Osteoblast (primary cell): ENCODE measurements around the gene COG7. TPM values are rescaled to one million over a fixed set of nuclear protein-coding genes. Genes with fewer than 3 reads are reported as not detected.

Source experiments
- DNase-seq: peaks from one replicate; pipeline ENCODE4 v3.0.0; 2011; ENCODE audit warnings: low spot score, mixed read lengths; ENCODE audit not compliant: insufficient read length; ENCODE audit errors: missing footprints
- H2AFZ ChIP-seq: 2 replicates; pipeline ENCODE4 v1.6.0; 2011; ENCODE audit warnings: mild to moderate bottlenecking, low read length
- H3K27ac ChIP-seq: 2 replicates; pipeline ENCODE4 v1.5.1; 2011; ENCODE audit warnings: mild to moderate bottlenecking, low read depth, low read length, moderate library complexity
- H3K27me3 ChIP-seq: 2 replicates; pipeline ENCODE4 v1.6.0; 2012; ENCODE audit warnings: mild to moderate bottlenecking, control low read depth, inconsistent platforms, low read length, moderate library complexity; ENCODE audit not compliant: insufficient read depth
- H3K36me3 ChIP-seq: 2 replicates; pipeline ENCODE4 v1.5.1; 2011; ENCODE audit warnings: mild to moderate bottlenecking, low read length, control low read depth, moderate library complexity; ENCODE audit not compliant: insufficient read depth
- H3K4me1 ChIP-seq: 2 replicates; pipeline ENCODE4 v1.5.1; 2011; ENCODE audit warnings: mild to moderate bottlenecking, low read length, control low read depth, moderate library complexity; ENCODE audit not compliant: insufficient read depth
- H3K4me2 ChIP-seq: 2 replicates; pipeline ENCODE4 v1.6.0; 2011; ENCODE audit warnings: mild to moderate bottlenecking, low read length; ENCODE audit not compliant: insufficient read depth
- H3K4me3 ChIP-seq: fragments of 200-600 bp; sonication (generic); 3 replicates; pipeline ENCODE4 v1.5.1; 2012; ENCODE audit warnings: mild to moderate bottlenecking, low read length, inconsistent platforms; ENCODE audit not compliant: insufficient read depth
- H3K79me2 ChIP-seq: 2 replicates; pipeline ENCODE4 v1.6.0; 2012; ENCODE audit warnings: mild to moderate bottlenecking, low read length, control low read depth, inconsistent platforms; ENCODE audit not compliant: insufficient read depth
- H3K9me3 ChIP-seq: 2 replicates; pipeline ENCODE4 v1.5.1; 2011; ENCODE audit warnings: low read depth, low read length, control low read depth
- H4K20me1 ChIP-seq: 2 replicates; pipeline ENCODE4 v1.6.0; 2012; ENCODE audit warnings: mild to moderate bottlenecking, low read length, control low read depth; ENCODE audit not compliant: insufficient read depth
- total RNA-seq: library from RNA; depleted of rRNA; stranded (reverse); fragments of >200 nt; gene quantifications from 2 replicates; pipeline ENCODE4 v1.2.3, GENCODE V29; 2012
- TF ChIP-seq, protein P1 (sequence below): IDR thresholded peaks from 2 replicates; pipeline ENCODE4 v1.5.1; 2011; ENCODE audit warnings: mild to moderate bottlenecking, low read depth, low read length, moderate library complexity; ENCODE audit errors: extremely low read depth

The COG7 gene
- total RNA-seq, 1 donor, result 17.0 TPM

DNA sequence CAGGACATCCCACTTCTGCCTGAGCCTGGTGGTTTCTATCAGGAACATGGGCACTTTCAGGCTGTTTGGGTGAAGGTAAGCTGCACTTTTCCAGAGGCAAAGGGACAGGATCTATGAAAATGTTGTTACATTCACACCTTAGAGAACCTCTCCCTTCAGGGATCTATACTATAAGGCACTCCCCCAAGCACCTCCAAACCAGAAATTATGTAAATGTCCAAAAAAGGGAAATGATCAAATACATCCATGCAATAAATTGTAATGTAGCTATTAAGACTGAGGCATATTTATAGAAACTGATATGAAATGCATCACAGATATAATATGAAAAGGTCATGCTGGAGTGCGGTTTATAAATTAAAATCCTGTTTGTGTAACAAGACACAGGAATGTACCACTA lies 23.3 kb upstream of the COG7 start:
- H3K27ac ChIP-seq, result no peak overlapping the region
- no peak overlapping the region for H2AFZ ChIP-seq
- DNase-seq, result no peak
- no peaks in the 10 kb centered on the region for H3K27me3 ChIP-seq
- TF ChIP-seq, protein P1, sequence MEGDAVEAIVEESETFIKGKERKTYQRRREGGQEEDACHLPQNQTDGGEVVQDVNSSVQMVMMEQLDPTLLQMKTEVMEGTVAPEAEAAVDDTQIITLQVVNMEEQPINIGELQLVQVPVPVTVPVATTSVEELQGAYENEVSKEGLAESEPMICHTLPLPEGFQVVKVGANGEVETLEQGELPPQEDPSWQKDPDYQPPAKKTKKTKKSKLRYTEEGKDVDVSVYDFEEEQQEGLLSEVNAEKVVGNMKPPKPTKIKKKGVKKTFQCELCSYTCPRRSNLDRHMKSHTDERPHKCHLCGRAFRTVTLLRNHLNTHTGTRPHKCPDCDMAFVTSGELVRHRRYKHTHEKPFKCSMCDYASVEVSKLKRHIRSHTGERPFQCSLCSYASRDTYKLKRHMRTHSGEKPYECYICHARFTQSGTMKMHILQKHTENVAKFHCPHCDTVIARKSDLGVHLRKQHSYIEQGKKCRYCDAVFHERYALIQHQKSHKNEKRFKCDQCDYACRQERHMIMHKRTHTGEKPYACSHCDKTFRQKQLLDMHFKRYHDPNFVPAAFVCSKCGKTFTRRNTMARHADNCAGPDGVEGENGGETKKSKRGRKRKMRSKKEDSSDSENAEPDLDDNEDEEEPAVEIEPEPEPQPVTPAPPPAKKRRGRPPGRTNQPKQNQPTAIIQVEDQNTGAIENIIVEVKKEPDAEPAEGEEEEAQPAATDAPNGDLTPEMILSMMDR, result no peak
- no peaks in the 10 kb centered on the region for H3K4me1 ChIP-seq
- H3K4me3 ChIP-seq, result no peak overlapping the region
- H3K79me2 ChIP-seq, result no peaks in the 10 kb centered on the region
- peaks cover 35% of the 10 kb centered on the region for H3K36me3 ChIP-seq
- H4K20me1 ChIP-seq, result peaks cover 2% of the 10 kb centered on the region
- H3K9me3 ChIP-seq, result no peaks in the 10 kb centered on the region
- H3K4me2 ChIP-seq, result no peak overlapping the region

DNA sequence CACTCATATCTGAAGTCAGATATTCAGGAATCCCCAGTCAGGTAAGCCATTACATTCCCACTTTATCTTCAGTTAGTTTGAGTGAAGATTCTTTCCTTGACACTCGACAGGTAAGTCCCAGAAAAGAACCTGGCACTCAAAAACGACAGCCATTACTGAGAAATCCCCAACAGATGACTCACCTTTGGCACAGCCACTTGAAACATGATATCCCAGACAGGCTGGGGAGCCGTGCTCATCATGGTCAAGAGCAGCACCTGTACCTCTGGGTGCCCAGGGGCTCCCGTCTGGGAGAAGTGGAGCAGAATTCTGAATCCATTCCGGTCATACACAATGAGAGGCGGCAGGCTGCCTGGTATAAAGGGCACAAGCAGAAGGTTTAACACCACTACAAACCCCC lies 16.8 kb upstream of the COG7 start:
- peaks cover 32% of the 10 kb centered on the region for H3K36me3 ChIP-seq
- DNase-seq, result no peak
- H3K9me3 ChIP-seq, result no peaks in the 10 kb centered on the region
- no peak overlapping the region for H3K4me3 ChIP-seq
- no peaks in the 10 kb centered on the region for H3K79me2 ChIP-seq
- H3K27ac ChIP-seq, result no peak overlapping the region
- peaks cover 14% of the 10 kb centered on the region for H3K4me1 ChIP-seq
- H3K4me2 ChIP-seq, result no peak overlapping the region
- TF ChIP-seq, protein P1, result no peak
- no peaks in the 10 kb centered on the region for H3K27me3 ChIP-seq
- peaks cover 7% of the 10 kb centered on the region for H4K20me1 ChIP-seq
- H2AFZ ChIP-seq, result no peak overlapping the region

DNA sequence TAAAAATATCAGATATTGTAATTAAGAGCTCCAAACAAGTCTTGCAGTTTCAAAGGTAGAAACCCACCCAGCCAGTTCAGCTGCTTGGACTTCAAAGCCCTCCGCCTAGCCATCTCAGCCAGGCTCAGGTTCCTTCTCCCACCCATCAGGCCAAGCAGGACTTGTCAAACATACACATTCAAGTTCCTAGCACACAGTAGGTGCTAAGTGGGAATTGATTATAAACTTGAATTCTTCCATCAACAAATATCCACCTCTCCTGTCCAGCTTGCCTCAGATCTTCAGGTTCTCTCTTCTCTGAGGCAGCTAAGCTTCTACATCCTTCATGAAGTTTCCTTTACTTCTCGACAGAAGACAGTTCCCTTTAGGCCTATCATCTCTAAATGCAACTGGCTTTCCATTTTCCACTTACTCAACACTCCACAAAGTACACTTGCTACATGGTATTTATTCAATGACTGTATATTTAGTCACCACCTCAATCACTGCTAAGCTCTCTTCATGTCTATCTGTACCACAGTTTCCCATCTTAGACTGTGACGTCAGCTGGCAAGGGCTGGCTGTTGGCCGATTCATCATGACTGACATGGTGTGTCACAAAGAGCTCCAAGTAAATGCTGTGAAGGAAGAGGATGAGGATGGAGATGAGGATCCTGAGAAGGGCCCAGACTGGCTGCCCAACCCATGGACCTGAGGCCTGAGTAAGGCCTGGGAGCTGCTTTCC lies 13.3 kb upstream of the COG7 start:
- Histone ChIP-seq H3K4me1 (peaks cover 14% of the 10 kb centered on the region), H3K9me3 (no peaks in the 10 kb centered on the region), H4K20me1 (peaks cover 7% of the 10 kb centered on the region), H3K36me3 (peaks cover 29% of the 10 kb centered on the region), H2AFZ (no peak overlapping the region), H3K4me3 (no peak overlapping the region), H3K27me3 (no peaks in the 10 kb centered on the region), H3K79me2 (no peaks in the 10 kb centered on the region), H3K27ac (peak overlapping the region; percentile 76), H3K4me2 (peak overlapping the region; percentile 22)
- peak; percentile 84 for DNase-seq
- TF ChIP-seq, protein P1, result no peak

DNA sequence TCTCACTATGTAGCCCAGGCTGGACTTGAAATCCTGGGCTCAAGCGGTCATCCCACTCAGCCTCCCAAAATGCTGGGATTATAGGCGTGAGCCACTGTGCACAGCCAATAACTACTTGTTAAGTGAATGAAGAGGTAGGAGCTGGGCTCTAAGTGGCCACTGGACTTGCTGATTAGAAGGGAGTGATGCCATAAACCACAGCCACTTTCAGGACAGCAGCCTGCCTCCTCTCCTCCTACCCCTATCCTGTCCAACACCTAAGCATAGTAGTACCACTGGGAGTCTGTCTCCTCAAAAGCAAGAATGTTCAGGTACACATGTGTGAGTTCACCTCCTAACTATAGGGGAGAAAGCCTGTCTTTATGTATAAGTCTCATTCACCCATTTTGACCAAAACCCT lies 12.2 kb upstream of the COG7 start:
- Histone ChIP-seq H3K27ac (no peak overlapping the region), H3K4me3 (no peak overlapping the region), H3K27me3 (no peaks in the 10 kb centered on the region), H3K79me2 (no peaks in the 10 kb centered on the region), H4K20me1 (peaks cover 7% of the 10 kb centered on the region), H3K9me3 (no peaks in the 10 kb centered on the region), H3K36me3 (peaks cover 27% of the 10 kb centered on the region), H3K4me2 (no peak overlapping the region), H3K4me1 (peaks cover 14% of the 10 kb centered on the region), H2AFZ (no peak overlapping the region)
- TF ChIP-seq, protein P1, result no peak
- DNase-seq, result no peak
